ENCODE measurements around the gene SGSM1.

SGSM1 gene

DNA sequence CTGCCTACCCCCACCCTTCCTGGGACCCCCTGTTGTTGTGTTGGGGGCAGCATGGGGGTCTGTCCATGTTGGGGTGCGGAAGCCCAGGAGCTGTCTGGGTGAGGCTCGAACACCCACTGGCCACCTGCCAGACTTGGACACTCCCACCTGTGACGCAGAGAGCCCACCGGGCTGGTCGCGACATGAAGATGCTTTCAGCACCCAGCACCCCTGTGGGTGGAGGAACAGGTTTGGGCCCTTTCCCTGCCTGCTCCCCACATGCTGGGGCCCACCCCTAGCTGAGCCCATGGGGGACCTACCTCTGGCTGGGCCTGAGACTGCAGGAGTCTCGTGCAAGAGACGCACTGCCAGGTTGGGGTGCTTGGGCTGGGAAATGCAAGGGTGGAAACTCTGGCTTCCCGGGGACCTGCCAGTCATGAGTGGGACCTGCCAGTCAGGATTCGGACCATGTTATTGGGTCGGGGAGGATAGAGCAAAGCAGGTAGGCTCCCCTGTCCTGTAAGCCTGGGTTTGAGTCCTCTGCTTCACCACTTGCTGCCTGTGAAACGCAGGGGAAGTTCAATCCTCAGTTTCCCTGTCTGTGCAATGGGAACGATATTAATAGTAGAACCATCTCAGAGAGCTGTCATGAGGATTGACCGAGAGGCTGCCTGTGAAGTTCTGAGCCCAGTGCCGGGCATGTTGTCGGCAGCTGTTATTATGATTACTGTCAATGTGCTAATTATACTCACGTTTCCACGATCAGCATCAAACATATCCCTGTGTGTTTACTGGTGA, 170.6 kb downstream of the SGSM1 start:
- Histone ChIP-seq H3K9me3 (ENCODE audit: control insufficient read depth in 2 of 2, low read length in 2 of 2) (no peaks in the 10 kb centered on the region), H3K9ac (ENCODE audit: low read depth in 1 of 2, low read length in 2 of 2) (peak overlapping the region in 1 of 2 donors; percentile 70), H3K36me3 (ENCODE audit: control insufficient read depth in 2 of 2, insufficient read depth in 2 of 2, low read length in 2 of 2) (no peaks in the 10 kb centered on the region), H3K4me3 (ENCODE audit: low read length in 2 of 2) (peak overlapping the region in 1 of 2 donors; percentile 3), H3K27ac (ENCODE audit: low read depth in 2 of 2, low read length in 2 of 2) (peak overlapping the region; percentile 90 to 93), H3K4me1 (ENCODE audit: control insufficient read depth in 2 of 2, insufficient read depth in 2 of 2, low read length in 2 of 2) (peaks cover 39 to 56% of the 10 kb centered on the region in 2 donors), H3K27me3 (ENCODE audit: control insufficient read depth in 2 of 2, insufficient read depth in 2 of 2, low read length in 2 of 2) (no peaks in the 10 kb centered on the region)
